ENCODE data around the gene MCF2L2.

The MCF2L2 gene

DNA sequence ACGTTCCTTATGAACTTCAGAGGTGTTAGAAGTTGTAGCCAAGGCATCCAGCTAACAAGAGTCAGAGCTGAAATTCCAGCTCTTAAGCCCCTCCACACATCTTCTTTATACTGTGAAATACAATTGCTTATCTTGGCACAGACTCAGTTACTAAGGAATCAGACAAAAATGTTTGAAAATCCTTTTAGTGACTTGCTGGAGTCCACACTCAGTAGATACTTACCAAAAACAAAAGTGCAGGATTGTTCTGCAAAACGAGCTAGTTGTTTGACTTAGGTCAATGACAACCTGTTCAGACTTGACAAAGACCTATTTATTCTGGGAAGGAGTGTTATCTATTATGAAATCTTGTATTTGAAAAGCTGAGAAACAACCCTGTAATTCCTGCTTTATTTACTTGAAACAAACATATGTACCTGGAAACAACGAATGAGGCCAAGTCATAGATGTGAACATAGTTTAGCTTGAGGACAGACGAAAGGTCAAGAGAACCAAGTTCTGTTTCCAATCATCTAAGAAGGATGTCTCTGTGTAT lies 136.9 kb downstream of the MCF2L2 start:
- TF ChIP-seq FOXP2 (optimal IDR thresholded peaks at IDR 0.05; ENCODE audit: borderline replicate concordance, extremely low read depth, extremely low read length, insufficient read depth) (no peak), TAF1 (IDR thresholded peaks at IDR 0.05; ENCODE audit: borderline replicate concordance, insufficient read depth, low read length) (no peak), POLR2AphosphoS5 (IDR thresholded peaks at IDR 0.05; ENCODE audit: low read depth, low read length) (no peak), SIN3A (IDR thresholded peaks at IDR 0.05; ENCODE audit: borderline replicate concordance, insufficient read depth, low read length) (no peak), REST (IDR thresholded peaks at IDR 0.05; ENCODE audit: insufficient read depth in 1 of 2, low read depth in 2 of 2, low read length in 2 of 2) (no peak)

DNA sequence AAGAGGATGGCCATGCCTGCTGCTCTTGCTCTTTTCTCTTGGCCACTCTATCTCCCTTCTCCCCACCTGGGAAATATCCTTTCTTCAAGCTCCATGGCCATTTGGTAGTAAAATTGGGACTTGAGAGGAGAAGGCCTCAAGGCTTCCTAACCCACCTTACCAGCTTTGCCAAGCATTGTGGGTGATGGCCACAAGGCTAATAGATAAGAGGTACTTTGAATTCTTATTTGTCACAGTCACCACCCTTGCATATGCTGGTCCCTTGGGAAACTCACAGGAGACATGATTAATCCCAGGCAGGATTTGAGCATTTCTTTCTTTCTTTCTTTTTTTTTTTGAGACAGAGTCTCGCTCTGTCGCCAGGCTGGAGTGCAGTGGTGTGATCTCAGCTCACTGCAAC lies 138.2 kb downstream of the MCF2L2 start:
- no peak for TF ChIP-seq FOXP2 (optimal IDR thresholded peaks at IDR 0.05; ENCODE audit: borderline replicate concordance, extremely low read depth, extremely low read length, insufficient read depth)
- no peak for TF ChIP-seq POLR2AphosphoS5 (IDR thresholded peaks at IDR 0.05; ENCODE audit: low read depth, low read length)
- no peak for TF ChIP-seq TAF1 (IDR thresholded peaks at IDR 0.05; ENCODE audit: borderline replicate concordance, insufficient read depth, low read length)
- no peak for TF ChIP-seq SIN3A (IDR thresholded peaks at IDR 0.05; ENCODE audit: borderline replicate concordance, insufficient read depth, low read length)
- TF ChIP-seq REST (IDR thresholded peaks at IDR 0.05; ENCODE audit: insufficient read depth in 1 of 2, low read depth in 2 of 2, low read length in 2 of 2) = no peak

- TF ChIP-seq TAF1 (IDR thresholded peaks at IDR 0.05; ENCODE audit: borderline replicate concordance, insufficient read depth, low read length) (no peak), FOXP2 (optimal IDR thresholded peaks at IDR 0.05; ENCODE audit: borderline replicate concordance, extremely low read depth, extremely low read length, insufficient read depth) (no peak), REST (IDR thresholded peaks at IDR 0.05; ENCODE audit: insufficient read depth in 1 of 2, low read depth in 2 of 2, low read length in 2 of 2) (no peak), POLR2AphosphoS5 (IDR thresholded peaks at IDR 0.05; ENCODE audit: low read depth, low read length) (no peak), SIN3A (IDR thresholded peaks at IDR 0.05; ENCODE audit: borderline replicate concordance, insufficient read depth, low read length) (no peak)
Observed at GRCh38 chr3:183288117-183288516, 140.3 kb downstream of the MCF2L2 start.

GRCh38 chr3:183287301-183287971 lies 141.0 kb downstream of the MCF2L2 start:
- TF ChIP-seq TAF1 (IDR thresholded peaks at IDR 0.05; ENCODE audit: borderline replicate concordance, insufficient read depth, low read length) = no peak
- TF ChIP-seq FOXP2 (optimal IDR thresholded peaks at IDR 0.05; ENCODE audit: borderline replicate concordance, extremely low read depth, extremely low read length, insufficient read depth) = no peak
- TF ChIP-seq SIN3A (IDR thresholded peaks at IDR 0.05; ENCODE audit: borderline replicate concordance, insufficient read depth, low read length) = no peak
- no peak for TF ChIP-seq REST (IDR thresholded peaks at IDR 0.05; ENCODE audit: insufficient read depth in 1 of 2, low read depth in 2 of 2, low read length in 2 of 2)
- TF ChIP-seq POLR2AphosphoS5 (IDR thresholded peaks at IDR 0.05; ENCODE audit: low read depth, low read length) = no peak

Measured in PFSK-1 (cell line).